ENCODE results near the gene FNDC1.

DNA sequence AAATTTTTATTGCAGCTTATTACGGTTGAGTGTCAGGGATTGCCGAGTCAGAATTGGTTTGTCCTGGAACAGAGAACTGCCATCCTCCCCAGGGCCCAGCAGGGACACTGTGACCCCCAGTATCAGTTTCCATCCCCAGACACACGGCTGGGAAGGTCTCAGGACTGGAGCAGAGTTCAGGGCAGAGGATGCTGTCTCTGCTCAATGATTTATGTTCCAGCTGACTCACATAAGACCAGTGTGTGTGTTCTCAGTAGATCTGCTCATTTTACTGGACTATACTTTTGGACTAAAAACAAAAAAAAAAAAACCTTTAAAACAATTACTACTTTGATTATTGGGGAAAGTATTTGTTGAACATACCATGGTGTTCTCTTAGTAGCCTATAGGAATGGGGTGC is 44.2 kb downstream of the FNDC1 start:
- TF ChIP-seq, protein P1, sequence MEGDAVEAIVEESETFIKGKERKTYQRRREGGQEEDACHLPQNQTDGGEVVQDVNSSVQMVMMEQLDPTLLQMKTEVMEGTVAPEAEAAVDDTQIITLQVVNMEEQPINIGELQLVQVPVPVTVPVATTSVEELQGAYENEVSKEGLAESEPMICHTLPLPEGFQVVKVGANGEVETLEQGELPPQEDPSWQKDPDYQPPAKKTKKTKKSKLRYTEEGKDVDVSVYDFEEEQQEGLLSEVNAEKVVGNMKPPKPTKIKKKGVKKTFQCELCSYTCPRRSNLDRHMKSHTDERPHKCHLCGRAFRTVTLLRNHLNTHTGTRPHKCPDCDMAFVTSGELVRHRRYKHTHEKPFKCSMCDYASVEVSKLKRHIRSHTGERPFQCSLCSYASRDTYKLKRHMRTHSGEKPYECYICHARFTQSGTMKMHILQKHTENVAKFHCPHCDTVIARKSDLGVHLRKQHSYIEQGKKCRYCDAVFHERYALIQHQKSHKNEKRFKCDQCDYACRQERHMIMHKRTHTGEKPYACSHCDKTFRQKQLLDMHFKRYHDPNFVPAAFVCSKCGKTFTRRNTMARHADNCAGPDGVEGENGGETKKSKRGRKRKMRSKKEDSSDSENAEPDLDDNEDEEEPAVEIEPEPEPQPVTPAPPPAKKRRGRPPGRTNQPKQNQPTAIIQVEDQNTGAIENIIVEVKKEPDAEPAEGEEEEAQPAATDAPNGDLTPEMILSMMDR (IDR thresholded peaks at IDR 0.05) = no peak
- no peak for TF ChIP-seq EZH2 (IDR thresholded peaks at IDR 0.05; ENCODE audit: borderline replicate concordance, insufficient read depth, low read depth, low read length, poor library complexity, severe bottlenecking)

All from B cell (primary cell).